WTC11 (cell line): ENCODE data around the gene MED12L. TPM values are rescaled to one million over a fixed set of nuclear protein-coding genes. Genes with fewer than 3 reads are reported as not detected.

Experiments used
- ATAC-seq: fragments of 200-7000 bp; cut with Tn5 transposase; 2 replicates; pipeline ENCODE4 v1.10.0; 2021; ENCODE audit warnings: mild to moderate bottlenecking, moderate library complexity
- CTCF ChIA-PET: fragments of 300-600 bp; sonication (Branson Sonifier 250); formaldehyde crosslinking; loops from one replicate; lab custom pipeline; 2021; ENCODE audit warnings: antibody characterized with exemption; lab: Charles Lee
- POLR2A ChIA-PET: fragments of 350-600 bp; sonication (Branson Sonifier 250); formaldehyde crosslinking; loops from one replicate; lab custom pipeline; 2021; ENCODE audit warnings: antibody characterized with exemption; lab: Charles Lee
- DNase-seq: peaks from one replicate; pipeline ENCODE4 v3.0.0; 2021; ENCODE audit warnings: low spot score
- H3K27ac Mint-ChIP-seq: 2 replicates; pipeline ENCODE4 v1.8.0; 2021; ENCODE audit warnings: mixed read lengths
- H3K27me3 Mint-ChIP-seq: 2 replicates; pipeline ENCODE4 v1.8.0; 2021; ENCODE audit warnings: low read depth, mild to moderate bottlenecking, moderate library complexity, mixed read lengths
- H3K36me3 Mint-ChIP-seq: 2 replicates; pipeline ENCODE4 v1.8.0; 2021; ENCODE audit warnings: mixed read lengths
- H3K4me1 Mint-ChIP-seq: 2 replicates; pipeline ENCODE4 v1.8.0; 2022; ENCODE audit warnings: mixed read lengths
- H3K4me3 Mint-ChIP-seq: 2 replicates; pipeline ENCODE4 v1.8.0; 2021; ENCODE audit warnings: mild to moderate bottlenecking, moderate library complexity, mixed read lengths
- H3K9me3 Mint-ChIP-seq: 2 replicates; pipeline ENCODE4 v1.8.0; 2021; ENCODE audit warnings: mixed read lengths
- CREM ChIP-seq: sonication (generic); formaldehyde crosslinking; IDR thresholded peaks from 2 replicates; pipeline ENCODE4 v1.8.1; 2022; ENCODE audit warnings: mild to moderate bottlenecking, missing genetic modification reagents, moderate library complexity
- ESRRA ChIP-seq: sonication (generic); formaldehyde crosslinking; IDR thresholded peaks from 2 replicates; pipeline ENCODE4 v1.8.1; 2022; ENCODE audit warnings: mild to moderate bottlenecking, missing genetic modification reagents, borderline replicate concordance
- FOXP1 ChIP-seq: sonication (generic); formaldehyde crosslinking; IDR thresholded peaks from 2 replicates; pipeline ENCODE4 v1.8.0; 2022; ENCODE audit warnings: missing genetic modification reagents, mild to moderate bottlenecking, moderate library complexity, borderline replicate concordance
- GRHL2 ChIP-seq: fragments of 250-450 bp; sonication (Bioruptor Pico); IDR thresholded peaks from 2 replicates; pipeline ENCODE4 v1.8.0; 2022; ENCODE audit warnings: mild to moderate bottlenecking, moderate library complexity; ENCODE audit not compliant: insufficient replicate concordance, severe bottlenecking
- JUN ChIP-seq: sonication (generic); formaldehyde crosslinking; IDR thresholded peaks from 2 replicates; pipeline ENCODE4 v1.8.0; 2023; ENCODE audit warnings: mild to moderate bottlenecking, missing genetic modification reagents
- KAT7 ChIP-seq: sonication (generic); formaldehyde crosslinking; IDR thresholded peaks from 2 replicates; pipeline ENCODE4 v1.8.1; 2023; ENCODE audit warnings: missing genetic modification reagents, mild to moderate bottlenecking, borderline replicate concordance
- MYBL2 ChIP-seq: sonication (generic); formaldehyde crosslinking; IDR thresholded peaks from 2 replicates; pipeline ENCODE4 v1.8.1; 2023; ENCODE audit warnings: mild to moderate bottlenecking, moderate library complexity, missing genetic modification reagents
- NFE2L1 ChIP-seq: sonication (generic); formaldehyde crosslinking; IDR thresholded peaks from 2 replicates; pipeline ENCODE4 v1.8.1; 2023; ENCODE audit warnings: missing genetic modification reagents
- NR2C2 ChIP-seq: sonication (generic); formaldehyde crosslinking; IDR thresholded peaks from 2 replicates; pipeline ENCODE4 v1.8.0; 2022; ENCODE audit warnings: mild to moderate bottlenecking, missing genetic modification reagents
- RORB ChIP-seq: fragments of 250-450 bp; sonication (Bioruptor Pico); IDR thresholded peaks from 2 replicates; pipeline ENCODE4 v1.9.0; 2021; ENCODE audit warnings: mild to moderate bottlenecking
- SOX15 ChIP-seq: fragments of 250-450 bp; sonication (Bioruptor Pico); IDR thresholded peaks from 2 replicates; pipeline ENCODE4 v1.9.0; 2021; ENCODE audit warnings: mild to moderate bottlenecking
- TCF7 ChIP-seq: sonication (generic); formaldehyde crosslinking; IDR thresholded peaks from 2 replicates; pipeline ENCODE4 v1.8.0; 2022; ENCODE audit warnings: mild to moderate bottlenecking, low read depth, missing genetic modification reagents, moderate library complexity
- TEAD4 ChIP-seq: sonication (generic); formaldehyde crosslinking; IDR thresholded peaks from 2 replicates; pipeline ENCODE4 v1.8.0; 2022; ENCODE audit warnings: mild to moderate bottlenecking, missing genetic modification reagents
- ZBTB21 ChIP-seq: sonication (generic); formaldehyde crosslinking; IDR thresholded peaks from 2 replicates; pipeline ENCODE4 v1.8.1; 2023; ENCODE audit warnings: mild to moderate bottlenecking, missing genetic modification reagents, borderline replicate concordance
- ZNF232 ChIP-seq: sonication (generic); formaldehyde crosslinking; IDR thresholded peaks from 2 replicates; pipeline ENCODE4 v1.8.0; 2022; ENCODE audit warnings: mild to moderate bottlenecking, missing genetic modification reagents
- ZNF416 ChIP-seq: fragments of 250-450 bp; sonication (Bioruptor Pico); IDR thresholded peaks from 2 replicates; pipeline ENCODE4 v1.9.0; 2021; ENCODE audit warnings: mild to moderate bottlenecking, inconsistent platforms
- total RNA-seq: library from RNA; stranded (reverse); gene quantifications from 3 replicates; pipeline ENCODE4 v1.2.3, GENCODE V29; 2021
- TF ChIP-seq, protein P1 (sequence below): fragments of 250-450 bp; sonication (Bioruptor Pico); conservative IDR thresholded peaks from 2 replicates; pipeline ENCODE4 v1.9.0; 2021; ENCODE audit warnings: mild to moderate bottlenecking
- TF ChIP-seq, protein P2 (sequence below): sonication (generic); formaldehyde crosslinking; IDR thresholded peaks from 2 replicates; pipeline ENCODE4 v1.8.0; 2022; ENCODE audit warnings: mild to moderate bottlenecking, missing genetic modification reagents
- TF ChIP-seq, protein P3 (sequence below): sonication (generic); formaldehyde crosslinking; IDR thresholded peaks from 2 replicates; pipeline ENCODE4 v1.8.1; 2023; ENCODE audit warnings: mild to moderate bottlenecking, moderate library complexity, missing genetic modification reagents
- TF ChIP-seq, protein P4 (sequence below): sonication (generic); formaldehyde crosslinking; IDR thresholded peaks from 2 replicates; pipeline ENCODE4 v1.8.1; 2022; ENCODE audit warnings: missing genetic modification reagents, borderline replicate concordance
- TF ChIP-seq, protein P5 (sequence below): sonication (generic); formaldehyde crosslinking; IDR thresholded peaks from 2 replicates; pipeline ENCODE4 v1.8.1; 2023; ENCODE audit warnings: mild to moderate bottlenecking, missing genetic modification reagents
- TF ChIP-seq, protein P6 (sequence below): sonication (generic); formaldehyde crosslinking; IDR thresholded peaks from 2 replicates; pipeline ENCODE4 v1.8.0; 2023; ENCODE audit warnings: missing genetic modification reagents, mild to moderate bottlenecking, borderline replicate concordance

MED12L gene
- total RNA-seq, 1 experiment from 2014 or later: 27.4 TPM

DNA sequence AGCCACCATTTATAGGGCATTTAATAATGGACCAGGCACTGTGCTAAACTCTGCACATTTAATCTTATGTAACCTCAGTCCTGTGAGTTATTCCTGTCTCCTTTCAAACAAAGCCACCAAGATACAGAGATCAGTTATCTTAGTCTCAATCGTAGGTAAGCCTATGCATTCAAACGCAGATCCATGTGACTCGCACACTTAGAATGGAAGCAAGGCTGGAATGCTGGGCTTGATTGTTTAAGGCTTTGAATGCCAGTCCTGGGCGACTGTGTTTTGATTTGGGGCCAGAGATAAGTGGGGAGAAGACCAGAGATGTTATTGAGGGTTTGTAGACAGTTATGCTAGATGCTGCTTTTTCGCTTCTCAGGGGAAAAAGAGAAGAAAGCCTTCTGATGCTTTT is 22.2 kb downstream of the MED12L start (continued):
- TF ChIP-seq, protein P1, sequence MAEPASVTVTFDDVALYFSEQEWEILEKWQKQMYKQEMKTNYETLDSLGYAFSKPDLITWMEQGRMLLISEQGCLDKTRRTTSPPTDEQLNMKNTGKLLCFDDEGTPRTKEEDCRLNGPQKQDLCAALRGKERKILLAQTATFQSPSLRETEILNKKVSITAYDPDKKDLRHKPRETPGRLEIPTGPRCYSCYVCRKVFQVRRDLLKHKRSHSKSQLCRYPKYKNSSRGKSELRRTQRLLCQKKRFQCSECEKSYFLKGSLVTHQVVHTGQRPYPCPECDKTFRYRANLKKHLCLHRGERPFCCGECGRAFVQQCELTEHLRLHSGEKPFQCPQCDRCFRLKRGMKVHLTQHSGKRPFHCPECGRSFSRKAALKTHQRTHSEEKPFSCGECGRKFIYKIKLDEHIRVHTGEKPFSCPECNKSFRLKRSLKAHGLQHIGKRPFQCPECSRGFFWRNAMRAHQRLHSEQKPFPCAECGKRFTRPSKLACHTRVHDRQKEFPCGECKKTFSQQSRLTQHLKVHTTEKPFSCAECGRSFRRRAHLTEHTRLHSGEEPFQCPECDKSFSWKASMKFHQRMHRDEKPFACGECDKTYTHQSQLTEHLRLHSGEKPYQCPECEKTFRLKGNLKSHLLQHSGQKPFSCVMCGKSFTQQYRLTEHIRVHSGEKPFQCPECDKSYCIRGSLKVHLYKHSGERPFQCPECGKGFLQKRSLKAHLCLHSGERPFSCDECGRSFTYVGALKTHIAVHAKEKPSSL (CRISPR knock-in tag): no peak
- TF ChIP-seq, protein P2, sequence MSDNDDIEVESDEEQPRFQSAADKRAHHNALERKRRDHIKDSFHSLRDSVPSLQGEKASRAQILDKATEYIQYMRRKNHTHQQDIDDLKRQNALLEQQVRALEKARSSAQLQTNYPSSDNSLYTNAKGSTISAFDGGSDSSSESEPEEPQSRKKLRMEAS (CRISPR knock-in tag): no peak
- TF ChIP-seq TEAD4 (CRISPR knock-in tag) (no peak), TCF7 (no peak), ZNF232 (CRISPR knock-in tag) (no peak), GRHL2 (CRISPR knock-in tag) (no peak)

DNA sequence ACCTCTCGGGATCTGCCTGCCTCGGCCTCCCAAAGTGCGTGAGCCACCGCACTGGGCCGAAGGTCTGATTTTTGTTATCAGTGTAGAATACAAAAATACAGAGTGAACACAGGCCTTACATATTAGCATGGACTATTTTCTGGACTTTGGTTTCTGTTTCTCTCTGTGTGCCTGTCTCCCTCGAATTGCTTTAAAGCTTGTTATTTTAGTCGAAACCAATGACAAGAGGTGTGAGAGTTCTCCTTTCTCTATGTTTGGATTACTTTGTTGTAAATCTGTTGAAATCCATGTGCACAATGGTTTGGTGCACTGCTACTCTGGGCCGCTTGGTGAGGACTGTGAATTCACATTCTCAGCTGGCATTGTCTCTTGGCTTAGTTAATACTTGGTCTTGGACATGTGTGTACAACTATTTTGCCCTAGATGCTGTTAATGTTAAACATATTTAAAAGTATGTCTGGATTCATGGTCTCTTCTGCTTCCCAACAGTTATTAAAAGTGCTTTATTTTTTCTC is 23.9 kb downstream of the MED12L start:
- H3K27me3 Mint-ChIP-seq: no peaks in the 10 kb centered on the region
- CTCF ChIA-PET: interaction anchor here (1.3 kb wide), 1 partner anchor 23 kb away, joined by 6 read pairs; the partner anchor contains the start of gene MED12L
- POLR2A ChIA-PET: no interaction called here
- H3K27ac Mint-ChIP-seq: peak overlapping the region; percentile 76
- TF ChIP-seq, protein P3, sequence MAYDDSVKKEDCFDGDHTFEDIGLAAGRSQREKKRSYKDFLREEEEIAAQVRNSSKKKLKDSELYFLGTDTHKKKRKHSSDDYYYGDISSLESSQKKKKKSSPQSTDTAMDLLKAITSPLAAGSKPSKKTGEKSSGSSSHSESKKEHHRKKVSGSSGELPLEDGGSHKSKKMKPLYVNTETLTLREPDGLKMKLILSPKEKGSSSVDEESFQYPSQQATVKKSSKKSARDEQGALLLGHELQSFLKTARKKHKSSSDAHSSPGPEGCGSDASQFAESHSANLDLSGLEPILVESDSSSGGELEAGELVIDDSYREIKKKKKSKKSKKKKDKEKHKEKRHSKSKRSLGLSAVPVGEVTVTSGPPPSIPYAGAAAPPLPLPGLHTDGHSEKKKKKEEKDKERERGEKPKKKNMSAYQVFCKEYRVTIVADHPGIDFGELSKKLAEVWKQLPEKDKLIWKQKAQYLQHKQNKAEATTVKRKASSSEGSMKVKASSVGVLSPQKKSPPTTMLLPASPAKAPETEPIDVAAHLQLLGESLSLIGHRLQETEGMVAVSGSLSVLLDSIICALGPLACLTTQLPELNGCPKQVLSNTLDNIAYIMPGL (CRISPR knock-in tag): no peak
- TF ChIP-seq ZBTB21 (CRISPR knock-in tag) (no peak), RORB (no peak)
- TF ChIP-seq, all 79 proteins: peak for 0
- peaks cover 45% of the 10 kb centered on the region for H3K4me1 Mint-ChIP-seq
- DNase-seq: no peak
- H3K36me3 Mint-ChIP-seq: no peaks in the 10 kb centered on the region
- no peak for ATAC-seq
- H3K9me3 Mint-ChIP-seq: no peaks in the 10 kb centered on the region
- no peak overlapping the region for H3K4me3 Mint-ChIP-seq

DNA sequence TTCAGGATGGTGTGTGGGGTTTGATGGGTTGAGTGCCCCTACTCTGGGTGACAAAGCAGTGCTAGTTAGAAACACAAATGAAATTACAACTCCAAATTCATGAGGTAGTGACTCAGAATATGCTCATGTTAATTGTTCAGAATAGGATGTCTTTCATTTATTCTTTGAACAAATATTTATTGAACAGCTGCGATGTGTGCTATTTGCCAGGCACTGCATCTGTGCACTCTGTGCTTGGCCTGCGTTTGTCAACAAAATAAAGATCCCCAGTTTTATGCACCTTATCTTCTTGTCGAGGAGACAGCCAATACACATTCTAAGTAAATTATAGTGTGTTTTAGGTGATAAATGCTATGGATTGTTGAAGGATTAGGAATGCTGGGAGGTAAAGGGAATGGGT is 27.3 kb downstream of the MED12L start:
- no peak for DNase-seq
- H3K4me1 Mint-ChIP-seq: peaks cover 43% of the 10 kb centered on the region
- H3K9me3 Mint-ChIP-seq: no peaks in the 10 kb centered on the region
- CTCF ChIA-PET: interaction anchor here (2.0 kb wide), 1 partner anchor 44 kb away, joined by 6 read pairs; no protein-coding TSS in a partner anchor
- no peak for ATAC-seq
- POLR2A ChIA-PET: no interaction called here
- H3K27me3 Mint-ChIP-seq: no peaks in the 10 kb centered on the region
- peak overlapping the region; percentile 5; the same call in 1 of the 2 replicates for H3K27ac Mint-ChIP-seq
- H3K36me3 Mint-ChIP-seq: no peaks in the 10 kb centered on the region
- no peak overlapping the region for H3K4me3 Mint-ChIP-seq
- TF ChIP-seq, protein P4, sequence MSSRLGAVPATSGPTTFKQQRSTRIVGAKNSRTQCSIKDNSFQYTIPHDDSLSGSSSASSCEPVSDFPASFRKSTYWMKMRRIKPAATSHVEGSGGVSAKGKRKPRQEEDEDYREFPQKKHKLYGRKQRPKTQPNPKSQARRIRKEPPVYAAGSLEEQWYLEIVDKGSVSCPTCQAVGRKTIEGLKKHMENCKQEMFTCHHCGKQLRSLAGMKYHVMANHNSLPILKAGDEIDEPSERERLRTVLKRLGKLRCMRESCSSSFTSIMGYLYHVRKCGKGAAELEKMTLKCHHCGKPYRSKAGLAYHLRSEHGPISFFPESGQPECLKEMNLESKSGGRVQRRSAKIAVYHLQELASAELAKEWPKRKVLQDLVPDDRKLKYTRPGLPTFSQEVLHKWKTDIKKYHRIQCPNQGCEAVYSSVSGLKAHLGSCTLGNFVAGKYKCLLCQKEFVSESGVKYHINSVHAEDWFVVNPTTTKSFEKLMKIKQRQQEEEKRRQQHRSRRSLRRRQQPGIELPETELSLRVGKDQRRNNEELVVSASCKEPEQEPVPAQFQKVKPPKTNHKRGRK (CRISPR knock-in tag): no peak
- no peak for TF ChIP-seq KAT7 (CRISPR knock-in tag)
- TF ChIP-seq, protein P5, sequence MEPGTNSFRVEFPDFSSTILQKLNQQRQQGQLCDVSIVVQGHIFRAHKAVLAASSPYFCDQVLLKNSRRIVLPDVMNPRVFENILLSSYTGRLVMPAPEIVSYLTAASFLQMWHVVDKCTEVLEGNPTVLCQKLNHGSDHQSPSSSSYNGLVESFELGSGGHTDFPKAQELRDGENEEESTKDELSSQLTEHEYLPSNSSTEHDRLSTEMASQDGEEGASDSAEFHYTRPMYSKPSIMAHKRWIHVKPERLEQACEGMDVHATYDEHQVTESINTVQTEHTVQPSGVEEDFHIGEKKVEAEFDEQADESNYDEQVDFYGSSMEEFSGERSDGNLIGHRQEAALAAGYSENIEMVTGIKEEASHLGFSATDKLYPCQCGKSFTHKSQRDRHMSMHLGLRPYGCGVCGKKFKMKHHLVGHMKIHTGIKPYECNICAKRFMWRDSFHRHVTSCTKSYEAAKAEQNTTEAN (CRISPR knock-in tag): no peak
- TF ChIP-seq CREM: no peak
- TF ChIP-seq MYBL2 (CRISPR knock-in tag): no peak
- no peak for TF ChIP-seq NFE2L1 (CRISPR knock-in tag)
- no peak for TF ChIP-seq ZNF416 (CRISPR knock-in tag)
- no peak for TF ChIP-seq NR2C2 (CRISPR knock-in tag)
- TF ChIP-seq ESRRA: no peak
- no peak for TF ChIP-seq JUN (CRISPR knock-in tag)
- no peak for TF ChIP-seq ZBTB21 (CRISPR knock-in tag)
- TF ChIP-seq SOX15 (CRISPR knock-in tag): no peak
- TF ChIP-seq ZNF232 (CRISPR knock-in tag): no peak
- TF ChIP-seq, protein P6, sequence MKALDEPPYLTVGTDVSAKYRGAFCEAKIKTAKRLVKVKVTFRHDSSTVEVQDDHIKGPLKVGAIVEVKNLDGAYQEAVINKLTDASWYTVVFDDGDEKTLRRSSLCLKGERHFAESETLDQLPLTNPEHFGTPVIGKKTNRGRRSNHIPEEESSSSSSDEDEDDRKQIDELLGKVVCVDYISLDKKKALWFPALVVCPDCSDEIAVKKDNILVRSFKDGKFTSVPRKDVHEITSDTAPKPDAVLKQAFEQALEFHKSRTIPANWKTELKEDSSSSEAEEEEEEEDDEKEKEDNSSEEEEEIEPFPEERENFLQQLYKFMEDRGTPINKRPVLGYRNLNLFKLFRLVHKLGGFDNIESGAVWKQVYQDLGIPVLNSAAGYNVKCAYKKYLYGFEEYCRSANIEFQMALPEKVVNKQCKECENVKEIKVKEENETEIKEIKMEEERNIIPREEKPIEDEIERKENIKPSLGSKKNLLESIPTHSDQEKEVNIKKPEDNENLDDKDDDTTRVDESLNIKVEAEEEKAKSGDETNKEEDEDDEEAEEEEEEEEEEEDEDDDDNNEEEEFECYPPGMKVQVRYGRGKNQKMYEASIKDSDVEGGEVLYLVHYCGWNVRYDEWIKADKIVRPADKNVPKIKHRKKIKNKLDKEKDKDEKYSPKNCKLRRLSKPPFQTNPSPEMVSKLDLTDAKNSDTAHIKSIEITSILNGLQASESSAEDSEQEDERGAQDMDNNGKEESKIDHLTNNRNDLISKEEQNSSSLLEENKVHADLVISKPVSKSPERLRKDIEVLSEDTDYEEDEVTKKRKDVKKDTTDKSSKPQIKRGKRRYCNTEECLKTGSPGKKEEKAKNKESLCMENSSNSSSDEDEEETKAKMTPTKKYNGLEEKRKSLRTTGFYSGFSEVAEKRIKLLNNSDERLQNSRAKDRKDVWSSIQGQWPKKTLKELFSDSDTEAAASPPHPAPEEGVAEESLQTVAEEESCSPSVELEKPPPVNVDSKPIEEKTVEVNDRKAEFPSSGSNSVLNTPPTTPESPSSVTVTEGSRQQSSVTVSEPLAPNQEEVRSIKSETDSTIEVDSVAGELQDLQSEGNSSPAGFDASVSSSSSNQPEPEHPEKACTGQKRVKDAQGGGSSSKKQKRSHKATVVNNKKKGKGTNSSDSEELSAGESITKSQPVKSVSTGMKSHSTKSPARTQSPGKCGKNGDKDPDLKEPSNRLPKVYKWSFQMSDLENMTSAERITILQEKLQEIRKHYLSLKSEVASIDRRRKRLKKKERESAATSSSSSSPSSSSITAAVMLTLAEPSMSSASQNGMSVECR (CRISPR knock-in tag): no peak
- TF ChIP-seq FOXP1 (CRISPR knock-in tag): no peak
